GM18526 (cell line): Measurements from ENCODE around the gene HMGCS1.
A peak's percentile ranks its signal among the peaks of the same experiment; 100 is the strongest.

Experiments
- POLR2A ChIP-seq: IDR thresholded peaks from 3 replicates; pipeline ENCODE4 v1.6.1; 2011; ENCODE audit not compliant: insufficient read length; ENCODE audit errors: extremely low read depth

Gene HMGCS1

GRCh38 chr5:43313035-43313853 is at the start of gene HMGCS1:
Gene HMGCS1, minus strand, starts transcription at chr5:43313412. Its CDS starts 14,447 bp downstream, at chr5:43298965.
- peak; percentile 98 for TF ChIP-seq POLR2A

GRCh38 chr5:43358726-43359125 is 45.5 kb upstream of the HMGCS1 start:
- TF ChIP-seq POLR2A = no peak

- no peak for TF ChIP-seq POLR2A
Measured at GRCh38 chr5:43358301-43358700, 45.1 kb upstream of the HMGCS1 start.

- TF ChIP-seq POLR2A = no peak
Measured at GRCh38 chr5:43357878-43358281, 44.7 kb upstream of the HMGCS1 start.

GRCh38 chr5:43357067-43357466 is 43.9 kb upstream of the HMGCS1 start:
- no peak for TF ChIP-seq POLR2A

- TF ChIP-seq POLR2A = no peak
Measured at GRCh38 chr5:43354774-43355173, 41.6 kb upstream of the HMGCS1 start.

GRCh38 chr5:43353668-43354067 is 40.5 kb upstream of the HMGCS1 start:
- no peak for TF ChIP-seq POLR2A

GRCh38 chr5:43352915-43353314 is 39.7 kb upstream of the HMGCS1 start:
- TF ChIP-seq POLR2A = no peak

- no peak for TF ChIP-seq POLR2A
Measured at GRCh38 chr5:43352131-43352530, 38.9 kb upstream of the HMGCS1 start.

- no peak for TF ChIP-seq POLR2A
Measured at GRCh38 chr5:43348861-43349363, 35.7 kb upstream of the HMGCS1 start.

GRCh38 chr5:43348207-43348606 is 35.0 kb upstream of the HMGCS1 start:
- TF ChIP-seq POLR2A = no peak

- TF ChIP-seq POLR2A = no peak
Measured at GRCh38 chr5:43338862-43339261, 25.6 kb upstream of the HMGCS1 start.

- no peak for TF ChIP-seq POLR2A
Measured at GRCh38 chr5:43336159-43336558, 22.9 kb upstream of the HMGCS1 start.

- no peak for TF ChIP-seq POLR2A
Measured at GRCh38 chr5:43335681-43336080, 22.5 kb upstream of the HMGCS1 start.

GRCh38 chr5:43332401-43332800 is 19.2 kb upstream of the HMGCS1 start:
- no peak for TF ChIP-seq POLR2A

- no peak for TF ChIP-seq POLR2A
Measured at GRCh38 chr5:43320846-43321245, 7.6 kb upstream of the HMGCS1 start.

GRCh38 chr5:43316421-43316820 is 3.2 kb upstream of the HMGCS1 start:
- no peak for TF ChIP-seq POLR2A

- TF ChIP-seq POLR2A = no peak
Measured at GRCh38 chr5:43315682-43316081, 2.5 kb upstream of the HMGCS1 start.

- no peak for TF ChIP-seq POLR2A
Measured at GRCh38 chr5:43315263-43315662, 2.1 kb upstream of the HMGCS1 start.
